ENCODE measurements around the gene CTIF. TPM values are rescaled to one million over a fixed set of nuclear protein-coding genes. Genes with fewer than 3 reads are reported as not detected.

CTIF gene
- total RNA-seq, 1 experiment from 2014 or later = 19.7 TPM

- no peak for DNase-seq (ENCODE audit: low read depth)
Measured at GRCh38 chr18:48818329-48819254, 279.8 kb downstream of the CTIF start.

- no peak for DNase-seq (ENCODE audit: low read depth)
Measured at GRCh38 chr18:48819276-48819675, 280.4 kb downstream of the CTIF start.

- no peak for DNase-seq (ENCODE audit: low read depth)
Measured at GRCh38 chr18:48819781-48820482, 281.1 kb downstream of the CTIF start.

- no peak for DNase-seq (ENCODE audit: low read depth)
Measured at GRCh38 chr18:48820483-48821250, 281.8 kb downstream of the CTIF start.

GRCh38 chr18:48821251-48821590, 282.4 kb downstream of the CTIF start:
- no peak for DNase-seq (ENCODE audit: low read depth)

GRCh38 chr18:48821845-48822244, 283.0 kb downstream of the CTIF start:
- no peak for DNase-seq (ENCODE audit: low read depth)

- DNase-seq (ENCODE audit: low read depth) = no peak
Measured at GRCh38 chr18:48824231-48824970, 285.6 kb downstream of the CTIF start.

- DNase-seq (ENCODE audit: low read depth) = peak; percentile 79
Measured at GRCh38 chr18:48825101-48825745, 286.4 kb downstream of the CTIF start.

- DNase-seq (ENCODE audit: low read depth) = no peak
Measured at GRCh38 chr18:48826271-48826670, 287.4 kb downstream of the CTIF start.

- DNase-seq (ENCODE audit: low read depth) = no peak
Measured at GRCh38 chr18:48826806-48827205, 288.0 kb downstream of the CTIF start.

- DNase-seq (ENCODE audit: low read depth) = peak; percentile 81
Measured at GRCh38 chr18:48827291-48828193, 288.7 kb downstream of the CTIF start.

GRCh38 chr18:48828194-48828545, 289.3 kb downstream of the CTIF start:
- no peak for DNase-seq (ENCODE audit: low read depth)

GRCh38 chr18:48828691-48829442, 290.0 kb downstream of the CTIF start:
- DNase-seq (ENCODE audit: low read depth) = no peak

- DNase-seq (ENCODE audit: low read depth) = no peak
Measured at GRCh38 chr18:48829443-48830149, 290.8 kb downstream of the CTIF start.

- DNase-seq (ENCODE audit: low read depth) = no peak
Measured at GRCh38 chr18:48831113-48831759, 292.4 kb downstream of the CTIF start.

- no peak for DNase-seq (ENCODE audit: low read depth)
Measured at GRCh38 chr18:48831802-48832201, 293.0 kb downstream of the CTIF start.

- DNase-seq (ENCODE audit: low read depth) = peak; percentile 99
Measured at GRCh38 chr18:48832938-48833700, 294.3 kb downstream of the CTIF start.

All from M059J (cell line).